ENCODE results near the gene APOA4.

APOA4 gene

GRCh38 chr11:116823031-116823843 is at the start of gene APOA4:
Gene APOA4, minus strand, starts transcription at chr11:116823304. Its CDS starts 113 bp downstream, at chr11:116823191.
- no peak for DNase-seq (ENCODE audit: low read depth in 1 of 2, low spot score in 1 of 2)

- DNase-seq (ENCODE audit: low read depth in 1 of 2, low spot score in 1 of 2) = no peak
Observed at GRCh38 chr11:116871248-116871647, 48.1 kb upstream of the APOA4 start.

DNA sequence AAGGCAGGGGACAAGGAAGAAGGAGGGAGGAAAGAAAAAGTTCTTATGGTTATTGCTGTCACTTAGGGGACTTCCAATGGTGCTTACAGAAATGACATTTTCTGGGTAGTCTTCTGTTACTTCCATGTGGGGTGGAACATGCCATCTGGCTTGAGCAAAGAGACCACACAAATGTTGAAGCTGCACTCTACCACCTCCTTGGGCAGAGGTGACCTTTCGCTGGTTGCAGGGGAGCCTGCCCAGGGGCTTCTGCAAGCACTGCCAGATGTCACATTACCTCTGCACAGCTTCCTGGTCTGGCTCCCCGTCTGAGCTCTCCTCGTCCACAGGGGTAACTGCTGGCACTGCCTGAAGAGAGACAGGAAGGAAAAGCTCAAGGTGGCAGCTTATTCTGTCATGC is 47.0 kb upstream of the APOA4 start:
- DNase-seq (ENCODE audit: low read depth in 1 of 2, low spot score in 1 of 2) = no peak

DNA sequence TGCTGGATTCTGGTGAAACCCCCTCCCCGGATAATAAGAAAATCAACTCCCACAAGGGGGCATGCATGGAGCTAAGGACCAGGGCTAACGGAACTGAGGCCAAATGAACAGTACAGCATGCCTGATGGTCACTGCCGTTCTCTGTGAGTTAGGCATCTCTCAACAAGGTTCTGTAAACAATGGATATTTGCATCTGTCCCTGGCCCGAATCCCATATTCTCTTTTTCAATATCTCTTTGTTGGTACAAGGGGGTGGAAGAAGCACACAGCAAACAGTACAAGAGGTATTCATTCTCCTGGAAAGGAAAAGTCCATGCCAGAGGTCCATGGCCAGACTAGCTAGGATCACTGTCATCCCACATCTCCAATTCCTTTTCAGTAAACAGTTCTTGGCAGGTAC is 46.5 kb upstream of the APOA4 start:
- DNase-seq (ENCODE audit: low read depth in 1 of 2, low spot score in 1 of 2) = no peak

DNA sequence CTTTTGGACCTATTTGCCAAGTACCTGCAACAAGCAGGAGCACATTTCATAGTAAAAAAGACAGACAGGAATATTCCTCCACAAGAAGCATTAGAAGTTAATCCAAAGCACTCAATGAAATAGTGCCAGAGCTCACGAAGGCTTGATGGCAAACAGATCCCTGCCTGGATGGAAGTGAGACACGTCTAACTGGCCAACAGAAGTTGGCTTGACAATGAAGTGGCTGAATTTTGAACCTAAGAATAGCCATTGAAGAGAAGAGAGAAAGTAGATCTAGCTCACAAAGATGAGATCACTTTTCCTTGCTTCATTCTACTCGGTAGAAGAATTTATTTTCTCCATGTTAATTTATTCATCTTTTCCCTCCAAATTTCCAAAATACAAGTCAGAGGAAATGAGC is 45.0 kb upstream of the APOA4 start:
- no peak for DNase-seq (ENCODE audit: low read depth in 1 of 2, low spot score in 1 of 2)

GRCh38 chr11:116867619-116868018 is 44.5 kb upstream of the APOA4 start:
- DNase-seq (ENCODE audit: low read depth in 1 of 2, low spot score in 1 of 2) = no peak

DNA sequence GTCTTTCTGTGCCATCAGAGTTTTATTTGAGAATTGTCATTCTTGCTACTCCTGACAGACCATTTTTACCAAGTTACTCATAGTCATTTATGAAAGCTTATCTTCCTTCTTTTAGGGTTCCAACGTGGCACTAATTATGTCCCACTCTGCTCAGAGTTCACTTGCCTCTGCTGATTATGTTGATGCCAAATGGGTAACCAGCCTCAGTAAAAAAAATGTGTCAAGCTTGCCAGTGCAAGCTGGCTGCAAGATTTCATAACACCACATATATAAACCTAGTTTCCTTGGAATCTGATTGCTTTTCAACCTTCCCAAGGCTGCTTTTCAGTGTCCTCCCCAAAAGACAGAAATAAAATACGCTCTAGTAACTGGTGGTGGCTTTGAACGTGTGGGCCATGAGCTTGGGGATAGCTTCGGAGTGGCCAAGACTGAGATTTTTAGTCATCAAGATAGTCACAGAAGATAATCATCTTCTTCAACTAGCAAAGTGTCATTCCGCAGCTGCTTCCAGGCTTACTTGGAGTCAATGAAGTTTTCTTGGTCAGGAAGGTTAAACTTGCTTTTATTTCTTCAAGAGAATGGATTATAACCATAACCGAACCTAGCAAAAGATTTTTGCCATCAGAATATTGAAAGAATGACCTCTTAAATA is 43.8 kb upstream of the APOA4 start:
- DNase-seq (ENCODE audit: low read depth in 1 of 2, low spot score in 1 of 2) = no peak

GRCh38 chr11:116865696-116866095 is 42.6 kb upstream of the APOA4 start:
- no peak for DNase-seq (ENCODE audit: low read depth in 1 of 2, low spot score in 1 of 2)

DNA sequence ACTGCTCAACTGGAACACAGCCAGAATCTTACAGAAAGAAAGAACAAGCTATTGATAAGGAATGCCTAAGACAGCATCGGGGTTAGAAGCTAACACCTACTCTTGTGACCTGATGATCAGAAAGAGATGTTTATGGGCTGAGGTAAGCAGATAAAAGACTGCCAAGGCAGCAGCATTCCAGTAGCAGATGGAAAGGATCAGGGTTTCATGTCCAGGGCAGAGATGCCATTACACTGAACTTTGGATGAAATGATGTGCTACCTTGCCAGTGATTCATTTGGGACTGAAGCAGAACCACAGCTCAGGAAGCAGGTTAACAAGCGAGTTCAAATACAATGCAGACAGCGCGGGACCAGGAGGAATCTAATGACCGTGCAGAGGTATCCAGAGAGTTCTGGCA is 41.4 kb upstream of the APOA4 start:
- no peak for DNase-seq (ENCODE audit: low read depth in 1 of 2, low spot score in 1 of 2)

GRCh38 chr11:116862951-116863350 is 39.8 kb upstream of the APOA4 start:
- DNase-seq (ENCODE audit: low read depth in 1 of 2, low spot score in 1 of 2) = no peak

DNA sequence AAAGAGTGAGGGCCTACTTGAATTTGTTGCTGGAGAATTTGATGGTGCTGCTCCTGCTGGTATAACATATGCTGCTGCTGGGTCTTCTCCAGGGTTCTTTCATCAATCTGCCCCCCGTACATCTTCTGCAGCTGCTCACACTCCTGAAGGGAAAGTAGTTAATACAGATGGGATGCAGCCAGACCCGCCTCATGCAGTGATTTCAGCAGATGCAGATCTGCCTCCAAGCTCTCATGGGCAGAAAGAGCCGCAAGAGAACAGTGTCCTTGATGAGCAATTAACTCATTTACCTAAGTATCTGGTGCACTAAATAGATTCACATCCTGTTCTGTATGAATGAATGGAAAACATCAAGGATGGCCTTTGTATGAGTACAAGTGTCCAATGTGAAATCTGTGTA is 39.1 kb upstream of the APOA4 start:
- DNase-seq (ENCODE audit: low read depth in 1 of 2, low spot score in 1 of 2) = no peak

DNA sequence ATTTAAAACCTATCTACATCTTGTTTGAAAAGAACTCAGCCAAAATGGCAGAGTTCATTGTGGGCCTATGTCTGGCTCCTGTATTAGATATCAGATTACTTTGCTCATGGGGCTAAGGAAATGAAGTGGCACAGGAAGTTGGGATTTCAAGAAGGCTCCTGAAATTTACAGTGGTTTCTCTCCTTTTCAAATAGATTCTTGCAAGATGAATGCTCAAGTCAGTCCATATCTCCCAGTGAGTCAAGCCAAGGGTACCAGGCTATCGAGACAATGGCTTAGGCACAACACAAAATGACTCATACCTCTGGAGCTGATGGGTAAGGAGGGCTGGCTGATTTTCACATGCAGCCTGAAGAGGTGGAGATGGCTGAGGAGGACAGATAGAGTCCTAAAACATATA is 38.4 kb upstream of the APOA4 start:
- no peak for DNase-seq (ENCODE audit: low read depth in 1 of 2, low spot score in 1 of 2)

DNA sequence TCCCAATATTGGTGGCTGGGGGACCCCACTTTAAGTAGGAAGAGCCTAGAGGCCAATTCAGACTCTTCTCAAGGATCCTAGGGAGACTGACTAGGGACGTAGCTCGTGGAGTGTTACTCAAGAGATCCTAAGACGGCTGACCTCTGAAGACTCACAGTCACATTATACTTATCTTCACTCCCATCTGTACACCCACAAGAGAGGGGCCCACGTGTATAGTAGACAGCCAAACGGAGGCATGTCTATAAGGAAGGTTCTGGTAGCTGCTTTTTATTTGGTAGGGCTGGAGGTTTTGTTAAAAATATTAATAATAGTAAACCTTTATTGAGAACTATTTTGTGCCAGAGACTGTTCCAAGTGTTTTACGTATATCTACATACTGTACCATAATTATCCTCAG is 37.2 kb upstream of the APOA4 start:
- DNase-seq (ENCODE audit: low read depth in 1 of 2, low spot score in 1 of 2) = no peak

DNA sequence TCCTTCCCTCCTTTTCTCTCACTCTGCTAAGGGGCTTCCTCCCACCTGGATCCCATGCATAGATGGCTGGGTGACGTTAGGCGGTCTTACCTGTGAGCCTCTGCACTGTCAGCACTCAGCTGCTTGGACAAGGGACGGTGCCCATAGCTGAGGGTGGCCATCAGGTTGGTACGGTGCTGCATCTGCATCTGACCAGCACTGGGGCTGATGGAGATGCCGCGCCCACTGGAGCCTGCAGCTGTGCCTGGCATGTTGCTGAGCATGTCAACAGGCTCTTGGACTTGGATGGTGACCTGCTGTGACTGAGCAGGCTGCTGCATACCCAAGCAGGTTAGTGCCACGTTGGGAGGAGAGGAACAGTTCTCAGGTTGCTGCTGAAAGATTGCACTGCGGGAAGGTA is 36.1 kb upstream of the APOA4 start:
- DNase-seq (ENCODE audit: low read depth in 1 of 2, low spot score in 1 of 2) = no peak

GRCh38 chr11:116857936-116858335 is 34.8 kb upstream of the APOA4 start:
- no peak for DNase-seq (ENCODE audit: low read depth in 1 of 2, low spot score in 1 of 2)

GRCh38 chr11:116857316-116857715 is 34.2 kb upstream of the APOA4 start:
- no peak for DNase-seq (ENCODE audit: low read depth in 1 of 2, low spot score in 1 of 2)

- no peak for DNase-seq (ENCODE audit: low read depth in 1 of 2, low spot score in 1 of 2)
Observed at GRCh38 chr11:116856423-116856822, 33.3 kb upstream of the APOA4 start.

DNA sequence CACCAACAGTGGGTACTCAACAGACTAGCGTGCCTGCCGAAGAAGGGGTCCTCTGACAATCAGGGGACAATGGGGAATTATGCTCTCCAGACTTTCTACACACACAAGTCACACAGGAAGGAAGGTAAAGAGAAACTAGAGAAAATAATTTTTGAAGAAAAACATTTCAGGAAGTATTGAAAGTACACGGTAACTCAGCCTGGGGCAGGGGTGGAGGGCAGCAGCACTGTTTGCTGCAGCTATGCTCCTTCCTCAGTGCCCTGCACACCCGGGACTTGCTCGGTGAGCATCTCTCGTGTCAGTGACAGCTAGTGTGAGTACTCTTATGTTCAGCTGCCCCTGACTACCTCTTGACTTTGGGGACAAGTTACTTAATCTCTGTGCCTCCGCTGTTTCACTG is 32.3 kb upstream of the APOA4 start:
- no peak for DNase-seq (ENCODE audit: low read depth in 1 of 2, low spot score in 1 of 2)

- peak in 1 of 2 donors; percentile 30 for DNase-seq (ENCODE audit: low read depth in 1 of 2, low spot score in 1 of 2)
Observed at GRCh38 chr11:116853461-116854073, 30.5 kb upstream of the APOA4 start.

DNA sequence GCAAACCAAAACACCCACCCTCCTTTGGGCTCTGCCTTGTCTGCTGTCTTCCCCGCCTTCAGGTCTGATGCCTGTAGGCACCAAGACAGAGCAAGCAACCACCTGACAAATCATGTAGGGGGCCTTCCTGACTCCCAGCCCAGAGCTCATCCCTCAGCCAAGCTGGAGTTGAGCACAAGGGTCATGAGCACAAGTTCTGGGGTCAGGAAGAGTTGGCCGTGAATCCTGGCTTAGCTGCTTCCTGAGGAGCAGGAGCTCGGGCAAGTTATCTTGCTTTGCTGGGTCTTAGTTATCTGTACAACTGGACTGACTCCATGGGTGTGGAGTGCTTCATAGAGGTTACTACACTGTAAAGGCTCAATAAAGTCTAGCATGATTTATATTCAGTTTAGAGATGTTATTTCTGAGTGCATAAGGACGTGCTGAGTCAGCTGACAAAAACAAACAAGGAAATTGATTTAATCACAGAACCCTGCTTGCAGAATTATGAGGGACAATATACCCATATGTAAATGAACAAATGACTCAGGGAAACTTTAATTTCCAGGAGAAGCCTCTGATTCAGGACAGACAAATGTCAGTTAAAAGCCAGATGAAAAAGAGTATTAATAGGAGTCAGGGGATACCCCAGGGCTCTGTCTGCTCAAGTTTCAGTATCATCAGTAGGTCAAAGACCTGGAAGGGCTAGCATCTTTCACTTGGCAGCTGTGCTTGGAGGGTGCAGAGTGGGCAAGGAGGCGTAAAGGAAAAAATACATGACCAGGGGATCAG is 29.3 kb upstream of the APOA4 start:
- no peak for DNase-seq (ENCODE audit: low read depth in 1 of 2, low spot score in 1 of 2)

DNA sequence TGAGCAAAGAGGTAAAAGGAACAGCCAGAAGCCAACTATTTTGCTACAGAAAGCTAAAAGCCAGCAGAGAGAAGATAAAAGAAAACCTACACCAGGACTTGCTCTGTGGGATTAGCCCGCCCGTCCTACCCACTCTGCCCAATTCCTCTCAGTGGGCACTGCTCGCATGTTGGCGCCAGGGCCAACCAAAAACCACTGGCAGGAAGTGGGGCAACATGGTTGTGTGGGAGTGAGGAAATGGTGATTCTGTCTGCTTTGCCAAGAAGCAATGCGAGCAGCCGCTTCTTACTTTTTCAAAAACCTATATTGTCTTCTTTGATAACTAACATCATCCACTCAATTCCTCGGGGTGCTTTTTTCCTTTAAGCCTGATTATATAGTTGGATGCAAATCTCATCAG is 28.5 kb upstream of the APOA4 start:
- peak in 1 of 2 donors; percentile 14 for DNase-seq (ENCODE audit: low read depth in 1 of 2, low spot score in 1 of 2)

- DNase-seq (ENCODE audit: low read depth in 1 of 2, low spot score in 1 of 2) = no peak
Observed at GRCh38 chr11:116849486-116849885, 26.4 kb upstream of the APOA4 start.
